ENCODE data around the gene MSH3.

The MSH3 gene

GRCh38 chr5:80688648-80689420, 34.4 kb downstream of the MSH3 start:
- ATAC-seq = no peak
- TF ChIP-seq PPARA (CRISPR knock-in tag; IDR thresholded peaks at IDR 0.05; ENCODE audit: borderline replicate concordance) = no peak
- no peak for TF ChIP-seq CREB5 (CRISPR knock-in tag; IDR thresholded peaks at IDR 0.05; ENCODE audit: low read depth)
- no peak for TF ChIP-seq ZC3H10 (CRISPR knock-in tag; IDR thresholded peaks at IDR 0.05)
- no peak for TF ChIP-seq TSHZ2 (CRISPR knock-in tag; IDR thresholded peaks at IDR 0.05)
- TF ChIP-seq ZFP3 (CRISPR knock-in tag; IDR thresholded peaks at IDR 0.05) = no peak
- no peak for TF ChIP-seq SNAI2 (CRISPR knock-in tag; IDR thresholded peaks at IDR 0.05)
- no peak for TF ChIP-seq ISL1 (CRISPR knock-in tag; IDR thresholded peaks at IDR 0.05)
- no peak for TF ChIP-seq ZNF8 (CRISPR knock-in tag; IDR thresholded peaks at IDR 0.05)
- no peak for TF ChIP-seq CSDC2 (CRISPR knock-in tag; IDR thresholded peaks at IDR 0.05)
- TF ChIP-seq POU6F1 (CRISPR knock-in tag; IDR thresholded peaks at IDR 0.05; ENCODE audit: borderline replicate concordance, low read depth) = no peak
- no peak for TF ChIP-seq PATZ1 (CRISPR knock-in tag; IDR thresholded peaks at IDR 0.05; ENCODE audit: borderline replicate concordance)
- no peak for TF ChIP-seq CSRNP3 (CRISPR knock-in tag; IDR thresholded peaks at IDR 0.05)
- no peak for TF ChIP-seq ZFP30 (CRISPR knock-in tag; IDR thresholded peaks at IDR 0.05)
- no peak for TF ChIP-seq ARNTL (CRISPR knock-in tag; IDR thresholded peaks at IDR 0.05; ENCODE audit: borderline replicate concordance, low read depth)
- no peak for TF ChIP-seq ZNF565 (CRISPR knock-in tag; conservative IDR thresholded peaks at IDR 0.05; ENCODE audit: low read depth)

- no peak for ATAC-seq
- TF ChIP-seq TOX (CRISPR knock-in tag; IDR thresholded peaks at IDR 0.05; ENCODE audit: borderline replicate concordance) = no peak
These were observed 35.2 kb downstream of the MSH3 start for GRCh38 chr5:80689627-80690026.

- TF ChIP-seq ZNF565 (CRISPR knock-in tag; conservative IDR thresholded peaks at IDR 0.05; ENCODE audit: low read depth) (no peak), ZFP30 (CRISPR knock-in tag; IDR thresholded peaks at IDR 0.05) (no peak), TOX (CRISPR knock-in tag; IDR thresholded peaks at IDR 0.05; ENCODE audit: borderline replicate concordance) (no peak), BACH2 (CRISPR knock-in tag; IDR thresholded peaks at IDR 0.05; ENCODE audit: borderline replicate concordance) (no peak), TCF4 (CRISPR knock-in tag; IDR thresholded peaks at IDR 0.05; ENCODE audit: borderline replicate concordance) (no peak), CREB5 (CRISPR knock-in tag; IDR thresholded peaks at IDR 0.05; ENCODE audit: low read depth) (no peak)
These were observed 41.2 kb downstream of the MSH3 start for GRCh38 chr5:80695666-80696065.

More at GRCh38 chr5:80695666-80696065, 41.2 kb downstream of the MSH3 start:
- no peak for ATAC-seq

All from SK-N-SH treated with all-trans-retinoic acid at 6 μM for 48 hours (cell line).